Activated naive CD4-positive, alpha-beta T cell treated with anti-CD3 and anti-CD28 coated beads, Interleukin-2, amount 10 ng/mL, durations not matched to agents 7 days and 5 days (primary cell): Measurements from ENCODE around the gene TOLLIP.
A peak's percentile ranks its signal among the peaks of the same experiment; 100 is the strongest.

Experiments used
- CTCF ChIA-PET: fragments of 350-600 bp; sonication (Branson Sonifier 250); formaldehyde crosslinking; loops from one replicate; lab custom pipeline; 2021; ENCODE audit warnings: antibody characterized with exemption; lab: Charles Lee
- DNase-seq: peaks from one replicate; pipeline ENCODE4 v3.0.0-alpha.2; 2020
- H3K27ac Mint-ChIP-seq: one replicate; pipeline ENCODE4 v1.8.0; 2021; ENCODE audit warnings: mild to moderate bottlenecking, moderate library complexity, mixed read lengths
- H3K27me3 Mint-ChIP-seq: one replicate; pipeline ENCODE4 v1.8.0; 2021; ENCODE audit warnings: mild to moderate bottlenecking, mixed read lengths
- H3K36me3 Mint-ChIP-seq: one replicate; pipeline ENCODE4 v1.8.0; 2021; ENCODE audit warnings: mixed read lengths
- H3K4me1 Mint-ChIP-seq: one replicate; pipeline ENCODE4 v1.8.0; 2021; ENCODE audit warnings: mixed read lengths
- H3K4me3 Mint-ChIP-seq: one replicate; pipeline ENCODE4 v1.8.0; 2021; ENCODE audit warnings: mild to moderate bottlenecking, moderate library complexity, mixed read lengths
- H3K9me3 Mint-ChIP-seq: one replicate; pipeline ENCODE4 v1.8.0; 2021; ENCODE audit warnings: mixed read lengths

Gene TOLLIP

DNA sequence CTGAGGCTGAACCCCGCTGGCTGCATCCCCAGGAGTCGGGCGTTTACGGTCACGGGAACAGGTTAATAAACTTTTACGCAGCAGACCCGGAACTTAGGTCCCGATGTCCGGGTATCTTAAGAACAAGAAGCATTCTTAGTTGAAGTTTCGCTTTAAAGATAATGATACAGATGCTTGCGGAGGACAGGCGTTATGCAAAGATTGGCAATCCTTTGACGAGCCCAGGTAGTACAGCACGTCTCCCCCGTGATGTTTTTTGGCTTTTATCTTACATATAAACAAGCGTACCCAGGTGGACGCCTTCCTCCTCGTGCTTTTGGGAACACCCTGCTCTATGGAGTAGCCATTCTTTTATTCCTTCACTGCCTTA is 871 bp upstream of the TOLLIP start:
- Mint-ChIP-seq H3K27ac (peak overlapping the region; percentile 79), H3K36me3 (peaks cover 9% of the 10 kb centered on the region), H3K4me1 (peaks cover 36% of the 10 kb centered on the region), H3K4me3 (peak overlapping the region; percentile 81), H3K27me3 (peaks cover 30% of the 10 kb centered on the region), H3K9me3 (peaks cover 16% of the 10 kb centered on the region)
- CTCF ChIA-PET, result interaction anchor here (1.1 kb wide), 1 partner anchor 11 kb away, joined by 3 read pairs; no protein-coding TSS in a partner anchor
- no peak for DNase-seq

DNA sequence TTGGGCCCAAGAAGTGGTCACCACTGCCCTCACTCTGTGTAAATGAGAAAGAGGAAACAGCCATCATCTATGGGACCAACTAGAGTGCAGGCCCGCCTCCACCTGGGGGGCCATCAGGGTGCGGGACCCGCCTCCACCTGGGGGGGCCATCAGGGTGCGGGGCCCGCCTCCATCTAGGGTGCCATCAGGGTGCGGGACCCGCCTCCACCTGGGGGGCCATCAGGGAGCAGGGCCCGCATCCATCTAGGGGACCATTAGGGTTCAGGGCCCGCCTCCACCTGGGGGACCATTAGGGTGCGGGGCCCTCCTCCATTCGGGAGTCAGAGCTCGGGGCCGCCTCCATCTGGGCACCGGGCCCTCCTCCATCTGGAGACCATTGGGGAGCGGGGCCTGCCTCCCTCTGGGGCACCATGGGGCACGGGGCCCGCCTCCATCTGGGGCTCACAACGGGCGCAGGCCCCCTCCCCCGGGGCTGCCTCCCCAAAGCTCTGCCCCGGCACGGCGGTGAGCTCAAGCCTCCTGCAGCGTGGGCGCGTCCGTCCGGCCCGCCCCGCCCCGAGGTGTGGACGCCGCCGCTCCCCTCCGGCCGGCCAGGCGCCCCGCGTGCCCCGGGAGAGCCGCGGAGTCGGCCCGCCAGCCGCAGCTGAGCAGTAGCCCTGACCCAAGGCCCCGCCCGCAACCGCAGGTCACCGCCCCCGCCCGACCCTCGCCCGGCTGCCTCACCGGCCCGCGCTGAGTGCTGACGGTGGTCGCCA is 512 bp downstream of the TOLLIP start:
- Mint-ChIP-seq H3K36me3 (peaks cover 9% of the 10 kb centered on the region), H3K4me1 (peaks cover 39% of the 10 kb centered on the region), H3K4me3 (peak overlapping the region; percentile 81), H3K27ac (no peak overlapping the region), H3K27me3 (peaks cover 19% of the 10 kb centered on the region), H3K9me3 (peaks cover 16% of the 10 kb centered on the region)
- DNase-seq, result no peak
- CTCF ChIA-PET, result interaction anchor here (1.0 kb wide), 1 partner anchor 46 kb away, joined by 3 read pairs; no protein-coding TSS in a partner anchor

DNA sequence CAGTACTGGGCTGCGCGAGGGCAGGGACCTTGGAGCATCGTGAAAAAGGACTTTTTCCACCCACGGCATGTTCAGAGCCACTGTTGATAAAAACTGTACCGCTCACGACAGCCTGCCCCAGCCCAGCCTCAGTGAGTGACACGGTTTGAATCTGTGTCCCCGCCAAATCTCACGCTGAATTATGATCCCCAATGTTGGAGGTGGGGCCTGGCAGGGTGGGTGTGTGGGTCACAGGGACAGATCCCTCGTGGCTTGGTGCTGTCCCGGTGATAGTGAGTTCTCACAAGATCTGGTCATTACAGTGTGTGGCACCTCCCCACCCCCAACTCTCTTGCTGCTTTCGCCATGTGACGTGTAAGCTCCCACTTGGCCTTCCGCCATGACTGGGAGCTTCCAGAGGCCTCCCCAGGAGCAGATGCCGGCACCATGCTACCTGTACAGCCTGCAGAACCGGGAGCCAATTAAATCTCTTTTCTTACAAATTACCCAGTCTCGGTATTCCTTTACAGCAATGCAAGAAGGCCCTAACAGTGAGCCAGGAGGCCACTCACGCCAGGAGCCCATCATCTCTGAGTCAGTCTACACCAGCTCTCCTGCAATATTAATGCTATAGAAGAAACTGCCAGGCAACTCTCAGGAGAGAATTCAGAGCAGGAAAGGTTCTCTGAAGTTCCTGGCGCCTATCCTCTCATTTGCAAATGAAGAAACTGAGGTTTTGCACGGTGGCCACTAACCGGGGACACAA is 1.3 kb downstream of the TOLLIP start:
- H3K36me3 Mint-ChIP-seq, result peaks cover 9% of the 10 kb centered on the region
- peak overlapping the region; percentile 80 for H3K27ac Mint-ChIP-seq
- H3K4me3 Mint-ChIP-seq, result peak overlapping the region; percentile 66
- CTCF ChIA-PET, result no interaction called here
- H3K9me3 Mint-ChIP-seq, result peaks cover 16% of the 10 kb centered on the region
- peaks cover 39% of the 10 kb centered on the region for H3K4me1 Mint-ChIP-seq
- H3K27me3 Mint-ChIP-seq, result peaks cover 11% of the 10 kb centered on the region
- DNase-seq, result no peak

DNA sequence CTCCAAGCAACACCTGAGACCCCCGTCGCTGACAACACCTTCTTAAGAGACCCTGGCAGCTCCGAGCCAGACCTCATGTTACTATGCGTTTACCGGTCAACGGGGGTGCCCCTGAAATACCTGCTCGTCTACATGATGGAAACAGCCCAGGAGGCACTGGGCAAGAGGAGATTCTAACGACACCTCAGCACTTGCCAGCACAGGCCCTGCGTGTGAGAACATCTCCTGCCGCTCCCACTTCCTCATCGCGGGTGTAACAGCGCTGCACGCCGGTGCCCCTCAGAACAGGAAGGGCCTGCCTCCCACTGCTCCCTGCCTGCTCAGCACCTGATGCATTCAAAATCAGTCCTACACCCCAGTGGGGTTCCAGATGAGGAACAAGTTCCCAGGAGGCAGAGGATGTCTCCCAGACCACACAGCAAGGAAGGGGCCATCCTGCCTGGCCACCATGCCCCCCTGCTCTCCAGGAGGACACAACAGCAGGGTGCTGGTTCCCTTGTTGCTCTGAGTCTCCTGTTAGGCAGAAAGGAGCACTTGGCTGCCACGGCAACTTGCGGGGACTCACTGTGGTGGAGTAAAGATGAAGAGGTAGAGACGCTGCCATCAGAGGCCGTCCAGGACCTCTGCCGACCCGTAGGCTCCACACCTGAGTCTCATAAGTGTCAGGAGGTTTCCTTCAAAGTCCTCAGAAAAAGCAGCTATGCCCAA is 2.1 kb downstream of the TOLLIP start:
- peak; percentile 34 for DNase-seq

GRCh38 chr11:1306186-1307162 is 3.0 kb downstream of the TOLLIP start:
- Mint-ChIP-seq H3K4me1 (peaks cover 37% of the 10 kb centered on the region), H3K27me3 (no peaks in the 10 kb centered on the region), H3K9me3 (peaks cover 4% of the 10 kb centered on the region), H3K4me3 (no peak overlapping the region), H3K27ac (peak overlapping the region; percentile 14), H3K36me3 (peaks cover 3% of the 10 kb centered on the region)
- CTCF ChIA-PET, result no interaction called here
- DNase-seq, result no peak

More for the DNA sequence above, 2.1 kb downstream of the TOLLIP start:
- Mint-ChIP-seq H3K4me1 (peaks cover 39% of the 10 kb centered on the region), H3K9me3 (peaks cover 13% of the 10 kb centered on the region), H3K36me3 (peaks cover 7% of the 10 kb centered on the region), H3K27ac (no peak overlapping the region), H3K27me3 (peaks cover 6% of the 10 kb centered on the region), H3K4me3 (peak overlapping the region; percentile 21)
- CTCF ChIA-PET, result no interaction called here

- H3K27ac Mint-ChIP-seq, result no peak overlapping the region
- no peaks in the 10 kb centered on the region for H3K27me3 Mint-ChIP-seq
These were observed 3.9 kb downstream of the TOLLIP start for GRCh38 chr11:1305501-1306056.

DNA sequence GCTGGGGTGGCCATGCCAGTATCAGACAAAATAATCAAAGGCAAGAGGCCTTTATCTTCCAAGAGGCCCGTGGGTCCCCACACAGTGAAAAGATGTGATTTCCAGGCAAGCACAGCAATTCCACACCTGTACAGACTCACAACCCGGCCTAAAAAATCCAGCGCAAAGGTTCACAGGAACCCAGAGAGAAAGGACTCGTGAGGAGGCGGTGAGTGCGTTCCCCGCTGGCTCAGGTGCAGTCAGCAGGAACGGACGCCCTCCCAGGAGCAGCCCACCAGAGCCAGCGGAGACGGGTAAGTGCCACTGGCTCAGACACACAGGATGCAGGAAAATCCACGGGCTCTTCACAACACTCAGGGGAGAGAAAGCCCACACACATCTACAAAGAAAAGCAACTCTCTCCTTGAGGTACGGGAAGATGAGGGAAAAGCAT is 4.4 kb downstream of the TOLLIP start:
- no peaks in the 10 kb centered on the region for H3K36me3 Mint-ChIP-seq
- no peaks in the 10 kb centered on the region for H3K9me3 Mint-ChIP-seq
- CTCF ChIA-PET, result no interaction called here
- H3K27me3 Mint-ChIP-seq, result no peaks in the 10 kb centered on the region
- peaks cover 25% of the 10 kb centered on the region for H3K4me1 Mint-ChIP-seq
- no peak for DNase-seq
- no peak overlapping the region for H3K4me3 Mint-ChIP-seq
- H3K27ac Mint-ChIP-seq, result no peak overlapping the region

More at GRCh38 chr11:1305501-1306056, 3.9 kb downstream of the TOLLIP start:
- Mint-ChIP-seq H3K4me3 (no peak overlapping the region), H3K4me1 (peaks cover 28% of the 10 kb centered on the region), H3K36me3 (no peaks in the 10 kb centered on the region), H3K9me3 (no peaks in the 10 kb centered on the region)
- DNase-seq, result no peak
- CTCF ChIA-PET, result no interaction called here

- H3K27ac Mint-ChIP-seq, result no peak overlapping the region
- H3K36me3 Mint-ChIP-seq, result no peaks in the 10 kb centered on the region
- no peak for DNase-seq
- peaks cover 25% of the 10 kb centered on the region for H3K4me1 Mint-ChIP-seq
- no peaks in the 10 kb centered on the region for H3K27me3 Mint-ChIP-seq
- no peak overlapping the region for H3K4me3 Mint-ChIP-seq
- no peaks in the 10 kb centered on the region for H3K9me3 Mint-ChIP-seq
- CTCF ChIA-PET, result no interaction called here
These were observed 5.1 kb downstream of the TOLLIP start for GRCh38 chr11:1304380-1304779.

DNA sequence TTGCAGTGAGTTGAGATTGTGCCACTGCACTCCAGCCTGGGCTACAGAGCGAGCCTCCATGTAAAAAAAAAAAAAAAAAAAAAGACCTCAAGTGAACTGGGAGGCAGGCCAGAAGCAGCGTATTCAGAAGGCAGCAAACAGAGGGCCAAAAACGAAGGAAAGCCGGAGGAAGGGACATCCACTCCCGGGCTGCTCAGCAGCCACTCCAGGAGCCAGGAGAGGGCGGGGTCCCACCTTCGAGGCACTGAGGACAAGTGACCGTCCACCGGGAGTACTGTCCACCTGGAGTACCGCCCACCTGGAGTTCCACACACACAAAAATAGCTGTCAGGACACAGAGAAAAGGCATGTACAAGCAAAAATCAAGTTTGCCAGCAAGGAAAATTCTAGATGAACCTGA is 5.5 kb downstream of the TOLLIP start:
- no peak for DNase-seq
- no peaks in the 10 kb centered on the region for H3K9me3 Mint-ChIP-seq
- no peaks in the 10 kb centered on the region for H3K36me3 Mint-ChIP-seq
- no peak overlapping the region for H3K4me3 Mint-ChIP-seq
- peaks cover 25% of the 10 kb centered on the region for H3K4me1 Mint-ChIP-seq
- no peaks in the 10 kb centered on the region for H3K27me3 Mint-ChIP-seq
- CTCF ChIA-PET, result no interaction called here
- H3K27ac Mint-ChIP-seq, result no peak overlapping the region

DNA sequence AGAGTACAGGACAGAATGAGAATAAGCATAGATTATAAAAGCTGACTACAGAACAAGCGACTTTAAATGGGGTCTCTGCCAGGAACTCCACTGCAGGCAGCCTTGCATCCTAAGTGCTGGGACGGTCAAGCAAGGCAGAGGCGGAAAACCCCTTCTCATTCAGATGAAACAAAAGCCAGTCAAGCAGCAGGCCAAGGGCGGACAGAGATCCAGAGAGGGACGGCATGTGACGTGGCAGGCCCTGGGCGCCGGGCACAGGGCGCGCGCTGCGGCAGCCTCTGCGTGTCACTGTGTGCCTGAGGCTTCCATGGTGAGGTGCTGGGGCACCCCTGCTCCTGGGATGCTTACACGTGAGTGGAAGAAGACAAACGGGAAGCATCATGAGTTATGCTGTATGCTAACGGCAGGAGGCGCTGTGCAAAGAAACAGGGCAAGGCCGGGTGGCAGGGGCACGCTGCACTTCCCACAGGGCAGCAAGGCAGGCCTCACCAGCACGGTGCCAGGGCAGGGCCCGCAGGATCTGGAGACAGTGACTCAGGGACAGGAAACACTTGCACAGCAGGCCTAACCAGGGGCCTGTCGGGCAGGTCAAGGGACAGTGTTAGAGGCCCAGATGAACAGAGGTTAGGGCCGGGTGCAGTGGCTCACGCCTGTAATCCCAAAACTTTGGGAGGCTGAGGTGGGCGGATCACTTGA is 6.2 kb downstream of the TOLLIP start:
- no peak overlapping the region for H3K27ac Mint-ChIP-seq
- H3K36me3 Mint-ChIP-seq, result no peaks in the 10 kb centered on the region
- no peak overlapping the region for H3K4me3 Mint-ChIP-seq
- no peaks in the 10 kb centered on the region for H3K9me3 Mint-ChIP-seq
- CTCF ChIA-PET, result no interaction called here
- DNase-seq, result no peak
- H3K4me1 Mint-ChIP-seq, result peaks cover 22% of the 10 kb centered on the region
- no peaks in the 10 kb centered on the region for H3K27me3 Mint-ChIP-seq

DNA sequence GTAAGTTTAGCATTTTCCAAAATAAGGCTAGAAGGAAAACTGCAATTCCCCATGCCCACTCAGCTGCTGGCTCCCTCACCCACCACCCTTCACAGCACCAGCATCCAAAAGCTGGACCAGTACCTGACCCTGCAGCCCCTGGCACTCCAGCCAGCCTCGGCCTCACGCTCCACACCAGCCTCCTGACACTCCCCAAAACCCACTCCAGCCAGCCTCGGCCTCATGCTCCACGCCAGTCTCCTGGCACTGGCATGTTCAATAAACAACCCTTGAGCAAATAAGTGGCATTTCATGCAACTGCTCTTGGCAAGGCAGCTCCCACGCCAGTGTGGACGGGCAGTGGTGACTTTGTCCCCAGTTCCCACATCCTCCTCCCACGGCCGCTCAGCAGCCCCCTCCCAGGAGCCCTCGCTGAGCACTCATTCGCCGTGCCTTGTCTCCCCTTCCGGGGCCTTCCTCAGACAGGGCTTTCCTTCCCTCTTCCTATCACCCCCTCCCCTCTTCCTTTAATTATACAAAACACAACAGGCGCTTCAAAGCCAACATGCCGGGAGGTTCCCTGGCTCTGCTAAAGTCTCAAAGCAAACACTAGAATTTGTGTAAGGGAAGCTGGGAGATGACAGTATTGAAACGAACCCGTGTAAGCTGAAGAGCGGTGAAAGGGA is 6.8 kb downstream of the TOLLIP start:
- Mint-ChIP-seq H3K27me3 (no peaks in the 10 kb centered on the region), H3K9me3 (no peaks in the 10 kb centered on the region), H3K4me1 (peaks cover 16% of the 10 kb centered on the region), H3K36me3 (no peaks in the 10 kb centered on the region), H3K27ac (peak overlapping the region; percentile 68), H3K4me3 (no peak overlapping the region)
- CTCF ChIA-PET, result interaction anchor here (0.6 kb wide), 1 partner anchor 13 kb away, joined by 3 read pairs; no protein-coding TSS in a partner anchor
- DNase-seq, result no peak

- H3K27me3 Mint-ChIP-seq, result no peaks in the 10 kb centered on the region
- no peak overlapping the region for H3K4me3 Mint-ChIP-seq
- CTCF ChIA-PET, result interaction anchor here (0.6 kb wide), 1 partner anchor 13 kb away, joined by 3 read pairs; no protein-coding TSS in a partner anchor
- no peaks in the 10 kb centered on the region for H3K9me3 Mint-ChIP-seq
- peaks cover 10% of the 10 kb centered on the region for H3K4me1 Mint-ChIP-seq
- no peak for DNase-seq
- H3K27ac Mint-ChIP-seq, result no peak overlapping the region
- H3K36me3 Mint-ChIP-seq, result no peaks in the 10 kb centered on the region
These were observed 7.4 kb downstream of the TOLLIP start for GRCh38 chr11:1302041-1302460.
